HEK293 (cell line): Measurements from ENCODE around the gene DBNL.

Experiments
- SP2 ChIP-seq: fragments of 450-650 bp; formaldehyde crosslinking; IDR thresholded peaks from 2 replicates; pipeline ENCODE4 v1.5.1; 2016; ENCODE audit warnings: missing biosample characterization, missing genetic modification characterization
- ZEB2 ChIP-seq: fragments of 450-650 bp; formaldehyde crosslinking; IDR thresholded peaks from 2 replicates; pipeline ENCODE4 v1.5.1; 2016; ENCODE audit warnings: missing biosample characterization, missing genetic modification characterization
- ZFHX2 ChIP-seq: fragments of 450-650 bp; formaldehyde crosslinking; conservative IDR thresholded peaks from 2 replicates; pipeline ENCODE4 v1.5.1; 2016; ENCODE audit warnings: missing biosample characterization, missing genetic modification characterization
- ZNF335 ChIP-seq: fragments of 450-650 bp; formaldehyde crosslinking; conservative IDR thresholded peaks from 2 replicates; pipeline ENCODE4 v1.5.1; 2016; ENCODE audit warnings: missing biosample characterization, missing genetic modification characterization
- TF ChIP-seq, protein P1 (sequence below): fragments of 450-650 bp; formaldehyde crosslinking; IDR thresholded peaks from 2 replicates; pipeline ENCODE4 v1.5.1; 2016; ENCODE audit warnings: missing biosample characterization, missing genetic modification characterization
- TF ChIP-seq, protein P2 (sequence below): fragments of 450-650 bp; formaldehyde crosslinking; IDR thresholded peaks from 2 replicates; pipeline ENCODE4 v1.5.1; 2016; ENCODE audit warnings: missing biosample characterization, missing genetic modification characterization
- TF ChIP-seq, protein P3 (sequence below): fragments of 450-650 bp; formaldehyde crosslinking; IDR thresholded peaks from 2 replicates; pipeline ENCODE4 v1.5.1; 2016; ENCODE audit warnings: missing biosample characterization, missing genetic modification characterization
- TF ChIP-seq, protein P4 (sequence below): fragments of 450-650 bp; formaldehyde crosslinking; IDR thresholded peaks from 2 replicates; pipeline ENCODE4 v1.5.1; 2016; ENCODE audit warnings: missing biosample characterization, missing genetic modification characterization, low read depth
- TF ChIP-seq, protein P5 (sequence below): IDR thresholded peaks from 2 replicates; pipeline ENCODE4 v1.6.1; 2011; ENCODE audit warnings: mild to moderate bottlenecking, low read depth, low read length, borderline replicate concordance
- TF ChIP-seq, protein P6 (sequence below): fragments of 450-650 bp; formaldehyde crosslinking; IDR thresholded peaks from 2 replicates; pipeline ENCODE4 v1.5.1; 2016; ENCODE audit warnings: missing biosample characterization, missing genetic modification characterization
- TF ChIP-seq, protein P7 (sequence below): fragments of 450-650 bp; formaldehyde crosslinking; IDR thresholded peaks from 2 replicates; pipeline ENCODE4 v1.5.1; 2016; ENCODE audit warnings: missing biosample characterization, missing genetic modification characterization

DNA sequence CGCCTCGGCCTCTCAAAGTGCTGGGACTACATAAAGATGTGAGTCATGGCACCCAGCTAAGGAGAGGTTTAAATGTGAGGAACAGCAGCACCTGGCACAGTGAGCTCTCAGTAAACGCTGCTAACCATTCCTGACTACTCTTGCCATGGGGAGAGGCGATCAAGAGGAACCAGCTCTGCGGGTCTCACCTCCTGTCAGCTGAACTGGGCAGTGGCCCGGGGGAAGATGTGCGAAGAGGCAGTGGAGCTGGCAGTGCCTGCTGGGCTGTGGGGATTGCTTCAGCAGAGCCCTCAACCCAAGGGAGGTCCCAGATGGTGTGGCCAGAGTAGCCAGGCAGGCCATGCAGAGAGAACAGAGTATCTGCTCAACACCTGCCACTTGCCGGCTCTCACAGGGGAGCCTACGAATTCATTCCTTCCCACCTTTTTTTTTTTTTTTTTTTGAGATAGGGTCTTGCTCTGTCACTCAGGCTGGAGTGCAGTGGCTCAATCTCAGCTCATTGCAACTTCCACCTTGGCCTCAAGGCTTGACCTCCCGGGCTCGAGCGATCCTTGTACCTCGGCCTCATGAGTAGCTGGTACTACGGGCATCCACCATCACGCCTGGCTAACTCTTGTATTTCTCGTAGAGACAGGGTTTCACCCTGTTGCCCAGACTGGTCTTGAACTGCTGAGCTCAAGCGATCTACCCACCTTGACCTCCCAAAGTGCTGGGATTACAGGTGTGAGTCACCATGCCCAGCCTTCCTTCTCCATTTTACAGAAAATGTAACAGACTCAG is 31.0 kb downstream of the DBNL start:
- TF ChIP-seq, protein P1, sequence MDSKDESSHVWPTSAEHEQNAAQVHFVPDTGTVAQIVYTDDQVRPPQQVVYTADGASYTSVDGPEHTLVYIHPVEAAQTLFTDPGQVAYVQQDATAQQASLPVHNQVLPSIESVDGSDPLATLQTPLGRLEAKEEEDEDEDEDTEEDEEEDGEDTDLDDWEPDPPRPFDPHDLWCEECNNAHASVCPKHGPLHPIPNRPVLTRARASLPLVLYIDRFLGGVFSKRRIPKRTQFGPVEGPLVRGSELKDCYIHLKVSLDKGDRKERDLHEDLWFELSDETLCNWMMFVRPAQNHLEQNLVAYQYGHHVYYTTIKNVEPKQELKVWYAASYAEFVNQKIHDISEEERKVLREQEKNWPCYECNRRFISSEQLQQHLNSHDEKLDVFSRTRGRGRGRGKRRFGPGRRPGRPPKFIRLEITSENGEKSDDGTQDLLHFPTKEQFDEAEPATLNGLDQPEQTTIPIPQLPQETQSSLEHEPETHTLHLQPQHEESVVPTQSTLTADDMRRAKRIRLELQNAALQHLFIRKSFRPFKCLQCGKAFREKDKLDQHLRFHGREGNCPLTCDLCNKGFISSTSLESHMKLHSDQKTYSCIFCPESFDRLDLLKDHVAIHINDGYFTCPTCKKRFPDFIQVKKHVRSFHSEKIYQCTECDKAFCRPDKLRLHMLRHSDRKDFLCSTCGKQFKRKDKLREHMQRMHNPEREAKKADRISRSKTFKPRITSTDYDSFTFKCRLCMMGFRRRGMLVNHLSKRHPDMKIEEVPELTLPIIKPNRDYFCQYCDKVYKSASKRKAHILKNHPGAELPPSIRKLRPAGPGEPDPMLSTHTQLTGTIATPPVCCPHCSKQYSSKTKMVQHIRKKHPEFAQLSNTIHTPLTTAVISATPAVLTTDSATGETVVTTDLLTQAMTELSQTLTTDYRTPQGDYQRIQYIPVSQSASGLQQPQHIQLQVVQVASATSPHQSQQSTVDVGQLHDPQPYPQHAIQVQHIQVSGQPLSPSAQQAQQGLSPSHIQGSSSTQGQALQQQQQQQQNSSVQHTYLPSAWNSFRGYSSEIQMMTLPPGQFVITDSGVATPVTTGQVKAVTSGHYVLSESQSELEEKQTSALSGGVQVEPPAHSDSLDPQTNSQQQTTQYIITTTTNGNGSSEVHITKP = no peak
- TF ChIP-seq, protein P2, sequence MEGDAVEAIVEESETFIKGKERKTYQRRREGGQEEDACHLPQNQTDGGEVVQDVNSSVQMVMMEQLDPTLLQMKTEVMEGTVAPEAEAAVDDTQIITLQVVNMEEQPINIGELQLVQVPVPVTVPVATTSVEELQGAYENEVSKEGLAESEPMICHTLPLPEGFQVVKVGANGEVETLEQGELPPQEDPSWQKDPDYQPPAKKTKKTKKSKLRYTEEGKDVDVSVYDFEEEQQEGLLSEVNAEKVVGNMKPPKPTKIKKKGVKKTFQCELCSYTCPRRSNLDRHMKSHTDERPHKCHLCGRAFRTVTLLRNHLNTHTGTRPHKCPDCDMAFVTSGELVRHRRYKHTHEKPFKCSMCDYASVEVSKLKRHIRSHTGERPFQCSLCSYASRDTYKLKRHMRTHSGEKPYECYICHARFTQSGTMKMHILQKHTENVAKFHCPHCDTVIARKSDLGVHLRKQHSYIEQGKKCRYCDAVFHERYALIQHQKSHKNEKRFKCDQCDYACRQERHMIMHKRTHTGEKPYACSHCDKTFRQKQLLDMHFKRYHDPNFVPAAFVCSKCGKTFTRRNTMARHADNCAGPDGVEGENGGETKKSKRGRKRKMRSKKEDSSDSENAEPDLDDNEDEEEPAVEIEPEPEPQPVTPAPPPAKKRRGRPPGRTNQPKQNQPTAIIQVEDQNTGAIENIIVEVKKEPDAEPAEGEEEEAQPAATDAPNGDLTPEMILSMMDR (tag by site-specific recombination) = no peak
- no peak for TF ChIP-seq ZFHX2
- TF ChIP-seq, protein P3, sequence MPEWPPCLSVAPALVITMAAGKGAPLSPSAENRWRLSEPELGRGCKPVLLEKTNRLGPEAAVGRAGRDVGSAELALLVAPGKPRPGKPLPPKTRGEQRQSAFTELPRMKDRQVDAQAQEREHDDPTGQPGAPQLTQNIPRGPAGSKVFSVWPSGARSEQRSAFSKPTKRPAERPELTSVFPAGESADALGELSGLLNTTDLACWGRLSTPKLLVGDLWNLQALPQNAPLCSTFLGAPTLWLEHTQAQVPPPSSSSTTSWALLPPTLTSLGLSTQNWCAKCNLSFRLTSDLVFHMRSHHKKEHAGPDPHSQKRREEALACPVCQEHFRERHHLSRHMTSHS = no peak
- no peak for TF ChIP-seq ZEB2 (tag by site-specific recombination)
- TF ChIP-seq, protein P4, sequence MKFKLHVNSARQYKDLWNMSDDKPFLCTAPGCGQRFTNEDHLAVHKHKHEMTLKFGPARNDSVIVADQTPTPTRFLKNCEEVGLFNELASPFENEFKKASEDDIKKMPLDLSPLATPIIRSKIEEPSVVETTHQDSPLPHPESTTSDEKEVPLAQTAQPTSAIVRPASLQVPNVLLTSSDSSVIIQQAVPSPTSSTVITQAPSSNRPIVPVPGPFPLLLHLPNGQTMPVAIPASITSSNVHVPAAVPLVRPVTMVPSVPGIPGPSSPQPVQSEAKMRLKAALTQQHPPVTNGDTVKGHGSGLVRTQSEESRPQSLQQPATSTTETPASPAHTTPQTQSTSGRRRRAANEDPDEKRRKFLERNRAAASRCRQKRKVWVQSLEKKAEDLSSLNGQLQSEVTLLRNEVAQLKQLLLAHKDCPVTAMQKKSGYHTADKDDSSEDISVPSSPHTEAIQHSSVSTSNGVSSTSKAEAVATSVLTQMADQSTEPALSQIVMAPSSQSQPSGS = no peak
- TF ChIP-seq, protein P5, sequence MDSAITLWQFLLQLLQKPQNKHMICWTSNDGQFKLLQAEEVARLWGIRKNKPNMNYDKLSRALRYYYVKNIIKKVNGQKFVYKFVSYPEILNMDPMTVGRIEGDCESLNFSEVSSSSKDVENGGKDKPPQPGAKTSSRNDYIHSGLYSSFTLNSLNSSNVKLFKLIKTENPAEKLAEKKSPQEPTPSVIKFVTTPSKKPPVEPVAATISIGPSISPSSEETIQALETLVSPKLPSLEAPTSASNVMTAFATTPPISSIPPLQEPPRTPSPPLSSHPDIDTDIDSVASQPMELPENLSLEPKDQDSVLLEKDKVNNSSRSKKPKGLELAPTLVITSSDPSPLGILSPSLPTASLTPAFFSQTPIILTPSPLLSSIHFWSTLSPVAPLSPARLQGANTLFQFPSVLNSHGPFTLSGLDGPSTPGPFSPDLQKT = no peak
- TF ChIP-seq SP2 (tag by site-specific recombination) = no peak
- TF ChIP-seq ZNF335 (tag by site-specific recombination) = no peak
- TF ChIP-seq, protein P6, sequence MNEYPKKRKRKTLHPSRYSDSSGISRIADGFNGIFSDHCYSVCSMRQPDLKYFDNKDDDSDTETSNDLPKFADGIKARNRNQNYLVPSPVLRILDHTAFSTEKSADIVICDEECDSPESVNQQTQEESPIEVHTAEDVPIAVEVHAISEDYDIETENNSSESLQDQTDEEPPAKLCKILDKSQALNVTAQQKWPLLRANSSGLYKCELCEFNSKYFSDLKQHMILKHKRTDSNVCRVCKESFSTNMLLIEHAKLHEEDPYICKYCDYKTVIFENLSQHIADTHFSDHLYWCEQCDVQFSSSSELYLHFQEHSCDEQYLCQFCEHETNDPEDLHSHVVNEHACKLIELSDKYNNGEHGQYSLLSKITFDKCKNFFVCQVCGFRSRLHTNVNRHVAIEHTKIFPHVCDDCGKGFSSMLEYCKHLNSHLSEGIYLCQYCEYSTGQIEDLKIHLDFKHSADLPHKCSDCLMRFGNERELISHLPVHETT (tag by site-specific recombination) = no peak
- TF ChIP-seq, protein P7, sequence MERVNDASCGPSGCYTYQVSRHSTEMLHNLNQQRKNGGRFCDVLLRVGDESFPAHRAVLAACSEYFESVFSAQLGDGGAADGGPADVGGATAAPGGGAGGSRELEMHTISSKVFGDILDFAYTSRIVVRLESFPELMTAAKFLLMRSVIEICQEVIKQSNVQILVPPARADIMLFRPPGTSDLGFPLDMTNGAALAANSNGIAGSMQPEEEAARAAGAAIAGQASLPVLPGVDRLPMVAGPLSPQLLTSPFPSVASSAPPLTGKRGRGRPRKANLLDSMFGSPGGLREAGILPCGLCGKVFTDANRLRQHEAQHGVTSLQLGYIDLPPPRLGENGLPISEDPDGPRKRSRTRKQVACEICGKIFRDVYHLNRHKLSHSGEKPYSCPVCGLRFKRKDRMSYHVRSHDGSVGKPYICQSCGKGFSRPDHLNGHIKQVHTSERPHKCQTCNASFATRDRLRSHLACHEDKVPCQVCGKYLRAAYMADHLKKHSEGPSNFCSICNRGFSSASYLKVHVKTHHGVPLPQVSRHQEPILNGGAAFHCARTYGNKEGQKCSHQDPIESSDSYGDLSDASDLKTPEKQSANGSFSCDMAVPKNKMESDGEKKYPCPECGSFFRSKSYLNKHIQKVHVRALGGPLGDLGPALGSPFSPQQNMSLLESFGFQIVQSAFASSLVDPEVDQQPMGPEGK (tag by site-specific recombination) = no peak
